Activated T-helper 1 cell treated with anti-CD3 and anti-CD28 coated beads, Interleukin-12 subunit alpha, Interleukin-12 subunit beta, Interleukin-2, Interleukin-4 antibody, amounts not matched to agents 30 ng/mL and 10 ng/mL and 1 ng/mL, durations not matched to agents 14 hours and 24 hours and 36 hours (primary cell): ENCODE results near the gene SSBP3. TPM values are rescaled to one million over a fixed set of nuclear protein-coding genes. Genes with fewer than 3 reads are reported as not detected.
"Not testable (repeated sequence)": the region's sequence is repeated elsewhere in the genome, so short reads cannot be mapped to it uniquely, and the experiment has no call there.

Source experiments
- DNase-seq: peaks from one replicate; pipeline ENCODE4 v3.0.0; 2021; ENCODE audit warnings: low spot score
- H3K27ac Mint-ChIP-seq: one replicate; pipeline ENCODE4 v1.8.0; 2021; ENCODE audit warnings: mild to moderate bottlenecking, mixed read lengths
- H3K27me3 Mint-ChIP-seq: one replicate; pipeline ENCODE4 v1.8.0; 2022; ENCODE audit warnings: mild to moderate bottlenecking, moderate library complexity, mixed read lengths; ENCODE audit not compliant: insufficient read depth
- H3K36me3 Mint-ChIP-seq: one replicate; pipeline ENCODE4 v1.8.0; 2021; ENCODE audit warnings: low read depth, mixed read lengths
- H3K4me1 Mint-ChIP-seq: one replicate; pipeline ENCODE4 v1.8.0; 2021; ENCODE audit warnings: low read depth, mixed read lengths
- H3K4me3 Mint-ChIP-seq: one replicate; pipeline ENCODE4 v1.8.0; 2021; ENCODE audit warnings: mild to moderate bottlenecking, moderate library complexity, mixed read lengths
- H3K9me3 Mint-ChIP-seq: one replicate; pipeline ENCODE4 v1.8.0; 2021; ENCODE audit warnings: mixed read lengths
- intact Hi-C: fragments of 100-400 bp; cut with micrococcal nuclease; formaldehyde crosslinking; loops from one replicate; pipeline ENCODE4 v1.15.1; 2024
- total RNA-seq: library from RNA; stranded (reverse); gene quantifications from 2 replicates; pipeline ENCODE4 v1.2.3, GENCODE V29; 2022

The SSBP3 gene
- 98.0 and 110 TPM in 2 replicates for total RNA-seq

GRCh38 chr1:54406339-54407153 is at the start of gene SSBP3:
TSS of gene SSBP3 (minus strand) at chr1:54406394.
- Mint-ChIP-seq H3K36me3 (peaks cover 31% of the 10 kb centered on the region), H3K4me1 (peaks cover 72% of the 10 kb centered on the region), H3K9me3 (no peaks in the 10 kb centered on the region), H3K4me3 (peak within 1 kb of the TSS; percentile 88), H3K27me3 (no peaks in the 10 kb centered on the region), H3K27ac (peak within 1 kb of the TSS; percentile 83)
- DNase-seq, result peak; percentile 91
- intact Hi-C loops, result loop anchor here (1.0 to 10.0 kb wide), 15 partner anchors 7 to 1852 kb away; partner anchors contain the start of genes CYB5RL, DHCR24, IFT25 and LRRC42

GRCh38 chr1:54453509-54453908 is 47.3 kb upstream of the SSBP3 start:
- Mint-ChIP-seq H3K9me3 (no peaks in the 10 kb centered on the region), H3K27me3 (peaks cover 17% of the 10 kb centered on the region), H3K4me1 (no peaks in the 10 kb centered on the region), H3K4me3 (no peak overlapping the region), H3K27ac (no peak overlapping the region), H3K36me3 (no peaks in the 10 kb centered on the region)
- no peak for DNase-seq
- intact Hi-C loops, result no loop called here

DNA sequence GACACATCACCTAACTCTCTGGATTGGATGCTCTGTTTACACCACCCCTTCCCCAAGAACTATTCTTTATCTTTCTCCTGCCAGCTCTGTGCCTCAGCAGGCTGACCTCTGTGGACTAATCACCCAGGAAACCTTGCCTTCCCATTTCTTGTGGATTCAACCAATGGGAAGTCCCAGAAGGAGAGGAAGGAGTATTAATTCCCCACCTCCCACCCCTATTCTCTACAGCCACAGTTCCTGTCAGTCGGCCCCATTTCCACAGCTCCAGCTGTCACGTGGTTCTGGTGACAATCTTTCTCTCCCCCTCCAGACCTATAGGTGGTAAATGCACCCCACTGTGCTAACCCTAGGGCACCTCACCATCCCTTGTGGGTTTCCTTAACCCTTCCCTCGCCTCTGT is 46.8 kb upstream of the SSBP3 start:
- Mint-ChIP-seq H3K4me3 (no peak overlapping the region), H3K36me3 (no peaks in the 10 kb centered on the region), H3K4me1 (no peaks in the 10 kb centered on the region), H3K9me3 (no peaks in the 10 kb centered on the region), H3K27me3 (peaks cover 16% of the 10 kb centered on the region), H3K27ac (no peak overlapping the region)
- intact Hi-C loops, result no loop called here
- no peak for DNase-seq

GRCh38 chr1:54449431-54449830 is 43.2 kb upstream of the SSBP3 start:
- H3K27ac Mint-ChIP-seq, DNase-seq, H3K9me3 Mint-ChIP-seq, H3K36me3 Mint-ChIP-seq, H3K4me1 Mint-ChIP-seq, intact Hi-C loops, H3K4me3 Mint-ChIP-seq: not testable (repeated sequence)
- peaks cover 28% of the 10 kb centered on the region for H3K27me3 Mint-ChIP-seq

DNA sequence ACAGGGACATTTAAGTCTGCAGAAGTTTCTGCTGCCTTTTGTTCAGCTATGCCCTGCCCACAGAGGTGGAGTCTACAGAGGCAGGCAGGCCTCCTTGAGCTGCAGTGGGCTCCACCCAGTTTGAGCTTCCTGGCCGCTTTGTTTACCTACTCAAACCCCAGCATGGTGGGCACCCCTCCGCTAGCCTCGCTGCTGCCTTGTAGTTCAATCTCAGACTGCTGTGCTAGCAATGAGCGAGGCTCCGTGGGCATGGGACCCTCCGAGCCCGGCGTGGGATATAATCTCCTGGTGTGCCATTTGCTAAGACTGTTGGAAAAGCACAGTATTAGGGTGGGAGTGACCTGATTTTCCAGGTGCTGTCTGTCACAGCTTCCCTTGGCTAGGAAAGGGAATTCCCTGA is 42.6 kb upstream of the SSBP3 start:
- H3K4me3 Mint-ChIP-seq, intact Hi-C loops, H3K9me3 Mint-ChIP-seq: not testable (repeated sequence)

GRCh38 chr1:54447081-54447480 is 40.9 kb upstream of the SSBP3 start:
- intact Hi-C loops, H3K27ac Mint-ChIP-seq, H3K4me3 Mint-ChIP-seq, DNase-seq, H3K36me3 Mint-ChIP-seq, H3K4me1 Mint-ChIP-seq, H3K9me3 Mint-ChIP-seq: not testable (repeated sequence)
- H3K27me3 Mint-ChIP-seq, result peaks cover 21% of the 10 kb centered on the region

More for the DNA sequence above, 42.6 kb upstream of the SSBP3 start:
- not testable (repeated sequence) for H3K4me1 Mint-ChIP-seq, H3K27ac Mint-ChIP-seq, H3K36me3 Mint-ChIP-seq, DNase-seq
- H3K27me3 Mint-ChIP-seq, result peaks cover 28% of the 10 kb centered on the region

DNA sequence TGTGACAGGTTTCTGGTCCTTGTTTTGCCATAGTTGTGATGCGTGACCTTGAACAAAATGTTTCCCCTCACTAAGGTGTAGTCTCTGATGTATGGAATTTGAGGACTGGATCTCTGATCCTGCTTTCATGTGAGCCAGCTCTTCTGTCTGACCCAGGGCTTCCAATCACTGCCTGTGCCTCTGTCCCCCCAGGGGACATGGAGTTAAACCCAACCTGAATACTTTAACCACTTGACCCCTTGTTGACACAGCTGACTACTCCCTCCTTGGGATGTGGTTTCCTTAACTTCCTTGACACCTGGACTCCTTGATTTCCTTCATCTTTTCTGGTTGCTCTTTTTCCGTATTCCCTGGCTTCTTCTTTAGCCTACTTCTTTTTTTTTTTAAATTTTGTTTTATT is 36.0 kb upstream of the SSBP3 start:
- no peaks in the 10 kb centered on the region for H3K9me3 Mint-ChIP-seq
- H3K4me1 Mint-ChIP-seq, result no peaks in the 10 kb centered on the region
- H3K27ac Mint-ChIP-seq, result no peak overlapping the region
- H3K27me3 Mint-ChIP-seq, result peaks cover 16% of the 10 kb centered on the region
- intact Hi-C loops, result no loop called here
- no peak overlapping the region for H3K4me3 Mint-ChIP-seq
- H3K36me3 Mint-ChIP-seq, result no peaks in the 10 kb centered on the region
- no peak for DNase-seq

GRCh38 chr1:54439550-54440223 is 33.5 kb upstream of the SSBP3 start:
- Mint-ChIP-seq H3K4me3 (no peak overlapping the region), H3K36me3 (no peaks in the 10 kb centered on the region), H3K9me3 (no peaks in the 10 kb centered on the region), H3K4me1 (no peaks in the 10 kb centered on the region), H3K27me3 (peaks cover 4% of the 10 kb centered on the region), H3K27ac (no peak overlapping the region)
- no peak for DNase-seq
- intact Hi-C loops, result no loop called here

DNA sequence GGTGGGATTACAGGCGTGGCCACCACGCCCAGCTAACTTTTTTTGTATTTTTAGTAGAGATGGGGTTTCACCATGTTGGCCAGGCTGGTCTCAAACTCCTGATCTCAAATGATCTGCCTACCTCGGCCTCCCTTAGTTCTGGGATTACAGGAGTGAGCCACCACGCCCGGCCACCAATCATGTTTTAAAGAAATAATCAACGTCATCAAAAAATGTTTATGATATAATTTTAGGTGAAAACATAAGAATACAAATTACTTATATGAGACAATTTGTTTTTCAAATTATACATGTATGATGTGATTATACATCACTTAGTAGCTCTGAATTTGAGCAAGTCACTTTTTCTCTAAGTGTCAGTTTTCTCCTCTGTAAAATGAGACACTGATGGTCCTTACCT is 31.6 kb upstream of the SSBP3 start:
- no peaks in the 10 kb centered on the region for H3K9me3 Mint-ChIP-seq
- no peaks in the 10 kb centered on the region for H3K4me1 Mint-ChIP-seq
- intact Hi-C loops, result no loop called here
- peaks cover 6% of the 10 kb centered on the region for H3K27me3 Mint-ChIP-seq
- DNase-seq, result no peak
- H3K36me3 Mint-ChIP-seq, result no peaks in the 10 kb centered on the region
- no peak overlapping the region for H3K27ac Mint-ChIP-seq
- no peak overlapping the region for H3K4me3 Mint-ChIP-seq

- H3K27me3 Mint-ChIP-seq, result peaks cover 8% of the 10 kb centered on the region
- H3K4me1 Mint-ChIP-seq, result no peaks in the 10 kb centered on the region
- no peaks in the 10 kb centered on the region for H3K9me3 Mint-ChIP-seq
- H3K36me3 Mint-ChIP-seq, result no peaks in the 10 kb centered on the region
- intact Hi-C loops, result no loop called here
- no peak overlapping the region for H3K27ac Mint-ChIP-seq
- DNase-seq, result no peak
- H3K4me3 Mint-ChIP-seq, result no peak overlapping the region
These were observed 30.6 kb upstream of the SSBP3 start for GRCh38 chr1:54436826-54437225.

GRCh38 chr1:54429838-54430237 is 23.6 kb upstream of the SSBP3 start:
- DNase-seq, result no peak
- Mint-ChIP-seq H3K27me3 (peaks cover 6% of the 10 kb centered on the region), H3K4me1 (no peaks in the 10 kb centered on the region), H3K36me3 (no peaks in the 10 kb centered on the region), H3K9me3 (no peaks in the 10 kb centered on the region), H3K4me3 (no peak overlapping the region), H3K27ac (peak overlapping the region; percentile 29)
- intact Hi-C loops, result no loop called here

DNA sequence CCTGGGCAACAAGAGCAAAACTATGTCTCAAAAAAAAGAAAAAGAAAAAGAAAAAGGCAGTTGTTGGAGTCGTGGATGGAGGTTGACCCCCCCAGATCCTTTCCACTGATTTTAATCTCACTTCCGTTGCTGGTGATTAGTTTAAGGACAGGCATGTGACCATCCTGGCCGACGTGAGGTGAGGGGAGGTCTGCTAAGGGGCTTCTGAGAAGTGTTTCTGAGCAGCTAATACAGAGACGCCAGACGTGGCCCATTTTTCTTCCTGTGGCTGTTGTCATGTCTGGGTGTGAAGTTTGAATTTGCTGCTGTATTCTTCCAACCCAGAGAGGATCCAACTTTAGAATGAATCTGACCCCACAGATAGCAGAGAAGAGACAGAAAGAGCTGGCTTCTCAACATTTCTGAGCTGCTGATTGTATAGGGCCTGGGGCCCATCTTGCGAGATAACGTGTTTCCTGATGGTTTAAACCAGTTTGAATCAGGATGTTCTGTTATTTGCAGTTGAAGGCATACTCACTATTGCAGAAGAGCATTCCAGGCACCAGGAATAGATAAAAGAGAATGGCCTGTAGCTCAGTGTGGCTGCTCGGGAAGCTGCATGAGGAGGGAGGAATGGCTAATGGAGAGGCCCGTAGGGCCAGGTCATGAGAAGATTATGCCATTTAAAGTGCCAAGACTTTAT is 22.8 kb upstream of the SSBP3 start:
- H3K27me3 Mint-ChIP-seq, result peaks cover 6% of the 10 kb centered on the region
- no peaks in the 10 kb centered on the region for H3K4me1 Mint-ChIP-seq
- intact Hi-C loops, result no loop called here
- H3K4me3 Mint-ChIP-seq, result no peak overlapping the region
- no peaks in the 10 kb centered on the region for H3K9me3 Mint-ChIP-seq
- no peak overlapping the region for H3K27ac Mint-ChIP-seq
- no peaks in the 10 kb centered on the region for H3K36me3 Mint-ChIP-seq
- DNase-seq, result no peak

GRCh38 chr1:54425152-54425584 is 19.0 kb upstream of the SSBP3 start:
- no peaks in the 10 kb centered on the region for H3K4me1 Mint-ChIP-seq
- H3K9me3 Mint-ChIP-seq, result no peaks in the 10 kb centered on the region
- no peak overlapping the region for H3K4me3 Mint-ChIP-seq
- no peak overlapping the region for H3K27ac Mint-ChIP-seq
- intact Hi-C loops, result no loop called here
- no peak for DNase-seq
- H3K36me3 Mint-ChIP-seq, result no peaks in the 10 kb centered on the region
- peaks cover 6% of the 10 kb centered on the region for H3K27me3 Mint-ChIP-seq
